GM20000 (cell line): ENCODE data around the gene DYRK4.

Experiments
- DNase-seq: peaks from one replicate; pipeline ENCODE4 v3.0.0; 2012; ENCODE audit warnings: low spot score
- TF ChIP-seq, protein P1 (sequence below): IDR thresholded peaks from 2 replicates; pipeline ENCODE4 v1.5.1; 2012; ENCODE audit warnings: mild to moderate bottlenecking, control low read depth; ENCODE audit errors: extremely low read depth, missing control alignments

Gene DYRK4

DNA sequence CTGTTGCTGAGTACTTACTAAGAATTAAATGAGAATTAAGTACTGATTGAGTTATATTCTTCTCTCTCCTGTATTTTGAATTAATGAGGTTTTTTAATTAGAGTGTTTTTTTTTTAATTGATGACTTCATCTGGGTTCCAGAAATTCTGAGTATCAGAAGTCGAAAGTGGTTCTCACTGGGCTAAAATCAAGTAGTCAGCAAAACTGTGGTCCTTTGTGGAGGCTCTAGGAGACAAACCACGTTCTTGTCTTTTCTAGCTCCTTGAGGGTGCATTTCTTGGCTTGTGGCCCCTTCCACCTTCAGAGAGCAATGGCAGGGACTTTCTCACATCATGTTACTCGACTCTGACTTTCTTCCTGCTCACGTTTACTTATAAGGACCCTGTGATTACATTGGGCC is 8.1 kb upstream of the DYRK4 start:
- no peak for DNase-seq
- TF ChIP-seq, protein P1, sequence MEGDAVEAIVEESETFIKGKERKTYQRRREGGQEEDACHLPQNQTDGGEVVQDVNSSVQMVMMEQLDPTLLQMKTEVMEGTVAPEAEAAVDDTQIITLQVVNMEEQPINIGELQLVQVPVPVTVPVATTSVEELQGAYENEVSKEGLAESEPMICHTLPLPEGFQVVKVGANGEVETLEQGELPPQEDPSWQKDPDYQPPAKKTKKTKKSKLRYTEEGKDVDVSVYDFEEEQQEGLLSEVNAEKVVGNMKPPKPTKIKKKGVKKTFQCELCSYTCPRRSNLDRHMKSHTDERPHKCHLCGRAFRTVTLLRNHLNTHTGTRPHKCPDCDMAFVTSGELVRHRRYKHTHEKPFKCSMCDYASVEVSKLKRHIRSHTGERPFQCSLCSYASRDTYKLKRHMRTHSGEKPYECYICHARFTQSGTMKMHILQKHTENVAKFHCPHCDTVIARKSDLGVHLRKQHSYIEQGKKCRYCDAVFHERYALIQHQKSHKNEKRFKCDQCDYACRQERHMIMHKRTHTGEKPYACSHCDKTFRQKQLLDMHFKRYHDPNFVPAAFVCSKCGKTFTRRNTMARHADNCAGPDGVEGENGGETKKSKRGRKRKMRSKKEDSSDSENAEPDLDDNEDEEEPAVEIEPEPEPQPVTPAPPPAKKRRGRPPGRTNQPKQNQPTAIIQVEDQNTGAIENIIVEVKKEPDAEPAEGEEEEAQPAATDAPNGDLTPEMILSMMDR, result no peak

DNA sequence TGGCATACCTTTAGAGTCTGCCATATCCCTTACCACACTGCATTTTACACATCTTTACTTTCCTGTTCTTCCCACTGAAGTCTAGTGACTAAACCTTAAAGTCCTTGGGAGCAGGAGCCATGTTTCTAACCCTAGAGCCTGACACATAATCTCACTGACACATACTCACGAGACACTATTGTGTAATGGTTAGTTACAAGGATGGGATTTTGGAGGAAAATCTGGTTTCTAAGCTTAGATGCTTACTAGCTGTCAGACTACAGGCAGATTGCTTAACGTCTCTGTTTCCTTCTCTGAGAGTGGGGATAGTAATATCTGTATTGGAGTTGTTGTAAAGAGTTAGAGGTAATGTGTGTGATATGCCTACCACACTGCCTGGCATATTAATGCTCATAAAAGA is 6.2 kb upstream of the DYRK4 start:
- TF ChIP-seq, protein P1, result no peak
- no peak for DNase-seq

DNA sequence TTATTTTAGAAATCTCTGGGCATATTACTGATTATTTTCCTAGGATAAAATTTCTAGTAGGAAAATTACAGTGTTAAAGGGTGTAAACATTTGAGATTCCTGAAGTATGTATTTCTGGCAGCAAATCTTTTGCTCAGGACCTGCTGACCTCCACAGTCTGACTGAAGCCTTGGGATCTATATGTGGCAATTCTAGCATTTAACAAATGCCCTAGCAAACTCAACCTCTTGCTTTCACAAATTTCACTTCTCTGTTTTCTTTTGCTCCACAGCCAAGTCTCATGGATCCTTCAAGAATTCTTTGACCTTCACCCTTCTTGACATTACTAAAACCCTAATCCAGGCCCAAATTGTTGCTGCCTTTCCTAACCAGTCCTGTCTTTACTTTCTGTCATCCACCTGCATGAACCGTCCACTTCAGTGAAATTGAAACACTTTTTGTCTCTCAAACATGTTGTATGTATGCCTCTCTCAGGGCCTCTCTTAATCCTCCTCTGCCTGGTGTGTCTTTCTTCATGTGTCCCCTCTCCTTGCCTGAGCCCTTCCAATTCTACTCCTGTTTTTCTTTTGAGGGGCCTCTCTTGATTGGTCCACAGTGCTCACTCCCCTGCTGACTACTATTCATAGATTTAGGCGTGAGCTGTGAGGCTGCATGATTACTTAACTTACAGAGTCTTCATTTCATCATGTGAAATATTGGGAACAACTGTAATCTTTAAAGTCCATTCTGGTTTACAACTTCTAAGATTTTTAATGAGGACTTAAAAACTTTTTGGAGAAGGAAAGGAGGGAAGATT is 5.1 kb upstream of the DYRK4 start:
- DNase-seq, result no peak
- TF ChIP-seq, protein P1, result no peak

DNA sequence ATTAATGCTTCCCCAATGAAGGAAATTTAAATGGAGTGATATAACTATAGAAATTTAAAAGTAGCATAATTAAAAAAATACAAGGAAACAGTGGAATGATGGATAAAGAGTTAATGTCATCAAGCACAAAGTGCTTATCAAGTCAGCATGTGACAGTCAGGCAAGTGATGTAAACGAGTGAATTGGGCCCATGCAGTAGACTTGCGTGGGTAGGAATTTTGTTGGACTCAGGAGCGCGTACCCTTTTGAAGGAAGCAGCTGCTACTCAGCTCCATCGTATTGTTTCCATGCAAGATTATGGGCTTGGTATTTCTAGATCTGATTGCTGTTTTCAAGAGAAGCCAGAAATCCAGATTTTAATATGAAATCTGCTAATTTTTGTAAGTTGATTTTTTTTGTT is 4.4 kb upstream of the DYRK4 start:
- TF ChIP-seq, protein P1, result no peak
- no peak for DNase-seq

DNA sequence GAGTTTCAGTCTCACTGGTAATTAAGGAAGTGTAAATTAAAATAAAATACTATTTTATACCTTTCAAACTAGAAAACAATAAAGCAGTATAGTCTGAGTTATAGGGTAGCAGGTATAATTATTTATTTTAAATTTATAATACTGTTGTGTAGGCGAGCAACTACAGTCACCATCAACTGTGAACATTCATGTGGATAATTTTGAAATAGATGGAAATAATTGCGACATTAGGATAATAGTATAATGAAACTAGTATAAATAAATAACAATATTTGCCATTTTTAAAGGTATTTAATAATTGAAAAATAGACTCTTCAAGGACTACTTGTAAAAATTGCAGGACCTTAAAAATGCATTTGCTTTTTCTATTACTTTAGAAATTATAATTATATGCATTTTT is 3.8 kb upstream of the DYRK4 start:
- TF ChIP-seq, protein P1, result no peak
- DNase-seq, result no peak

DNA sequence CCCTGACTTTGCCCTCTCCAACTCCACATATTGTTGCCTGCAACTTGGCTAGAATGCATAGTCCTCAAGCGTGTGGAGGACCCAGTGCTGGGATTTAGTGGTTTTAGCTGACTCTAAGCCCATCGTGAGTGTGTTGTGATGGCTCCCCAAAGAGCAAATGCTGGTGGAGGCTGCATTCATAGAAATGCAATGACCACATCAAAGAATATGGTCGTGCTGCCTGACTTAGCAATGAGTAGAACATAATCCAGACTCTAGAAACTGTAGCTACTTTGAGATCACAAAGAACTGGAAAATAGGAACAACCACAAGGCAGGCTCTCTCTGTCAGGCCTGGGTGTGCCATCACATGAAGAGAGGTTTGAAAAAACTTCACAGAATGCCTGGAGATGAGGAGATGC is 1.3 kb downstream of the DYRK4 start:
- TF ChIP-seq, protein P1, result no peak
- no peak for DNase-seq

DNA sequence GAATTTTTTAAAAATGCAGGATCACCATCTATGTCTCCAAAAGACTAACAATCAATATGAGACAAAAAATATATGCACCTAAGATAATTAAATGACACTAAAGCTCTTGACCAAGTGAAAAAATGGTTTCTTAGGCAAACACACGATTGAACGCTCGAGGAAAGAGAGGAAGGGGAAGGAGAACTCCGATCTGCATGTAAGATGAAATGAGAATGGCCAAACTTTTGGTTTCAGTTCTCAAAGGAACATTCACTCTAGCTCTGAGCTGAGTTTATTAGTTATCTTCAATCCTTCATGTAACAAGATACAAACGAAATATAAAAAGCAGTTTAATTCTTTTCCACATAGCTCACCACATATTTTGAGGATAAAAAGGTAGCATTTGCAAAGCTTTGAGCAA is 2.8 kb downstream of the DYRK4 start:
- TF ChIP-seq, protein P1, result no peak
- peak; percentile 55 for DNase-seq
